Natural killer cell (primary cell): ENCODE data around the gene NDUFAB1. TPM values are rescaled to one million over a fixed set of nuclear protein-coding genes. Genes with fewer than 3 reads are reported as not detected.

Experiments used
- ATAC-seq, 3 donors: fragments of 150-1000 bp in 2 of 3; fragments of 200-7000 bp in 1 of 3; cut with Tn5 transposase; 1 replicate in 1 of 3; 2 replicates in 2 of 3; pipeline ENCODE4 v1.10.0; 2021; ENCODE audit warnings: mild to moderate bottlenecking in 2 of 3, moderate library complexity in 2 of 3
- DNase-seq, 2 donors: peaks; one replicate each; pipeline versions ENCODE4 v3.0.0 to v3.0.0-alpha.2; 2013 to 2021; ENCODE audit warnings: mixed read lengths in 1 of 2
- H3K27ac ChIP-seq: one replicate; pipeline ENCODE4 v1.5.1; 2013; ENCODE audit warnings: mild to moderate bottlenecking, low read length
- H3K27me3 ChIP-seq: one replicate; pipeline ENCODE4 v1.6.1; 2013; ENCODE audit warnings: low read length; ENCODE audit not compliant: control insufficient read depth, insufficient read depth
- H3K36me3 ChIP-seq: one replicate; pipeline ENCODE4 v1.6.1; 2013; ENCODE audit warnings: low read length; ENCODE audit not compliant: control insufficient read depth, insufficient read depth
- H3K4me1 ChIP-seq: one replicate; pipeline ENCODE4 v1.6.1; 2013; ENCODE audit warnings: low read length; ENCODE audit not compliant: control insufficient read depth, insufficient read depth
- H3K4me3 ChIP-seq: one replicate; pipeline ENCODE4 v1.5.1; 2013; ENCODE audit warnings: low read length
- H3K9me3 ChIP-seq: one replicate; pipeline ENCODE4 v1.6.1; 2013; ENCODE audit warnings: low read length; ENCODE audit not compliant: control insufficient read depth, insufficient read depth
- H3K27ac Mint-ChIP-seq, 2 donors: one replicate each; pipeline ENCODE4 v1.8.0; 2022; ENCODE audit warnings: mild to moderate bottlenecking in 2 of 2, mixed read lengths in 2 of 2, moderate library complexity in 1 of 2
- H3K27me3 Mint-ChIP-seq, 2 donors: one replicate each; pipeline ENCODE4 v1.8.0; 2022; ENCODE audit warnings: low read depth in 2 of 2, mixed read lengths in 2 of 2
- H3K36me3 Mint-ChIP-seq: one replicate; pipeline ENCODE4 v1.8.0; 2022; ENCODE audit warnings: mixed read lengths
- H3K4me1 Mint-ChIP-seq, 2 donors: one replicate each; pipeline ENCODE4 v1.8.0; 2022; ENCODE audit warnings: mixed read lengths in 2 of 2
- H3K4me3 Mint-ChIP-seq: one replicate; pipeline ENCODE4 v1.8.0; 2022; ENCODE audit warnings: mild to moderate bottlenecking, moderate library complexity, mixed read lengths
- H3K9me3 Mint-ChIP-seq, 2 donors: one replicate each; pipeline ENCODE4 v1.8.0; 2022; ENCODE audit warnings: mixed read lengths in 2 of 2
- WGBS: methylation state at CpG from one replicate; pipeline ENCODE4 v1.1.7; 2013; ENCODE audit warnings: missing lambda C conversion rate; ENCODE audit not compliant: insufficient coverage; 5-methylcytosine and 5-hydroxymethylcytosine counted together
- intact Hi-C: fragments of 100-400 bp; cut with micrococcal nuclease; formaldehyde crosslinking; loops from one replicate; pipeline ENCODE4 v1.14.2; 2022
- total RNA-seq, 4 donors: library from RNA; stranded (reverse); fragments of 120-200 nt in 1 of 4; gene quantifications; one replicate each; pipeline versions ENCODE4 v1.2.3 to v1.2.4, GENCODE V29; 2013 to 2022
- TF ChIP-seq, protein P1 (sequence below): fragments of 200-600 bp; IDR thresholded peaks from one replicate; pipeline ENCODE4 v1.8.0; 2022; ENCODE audit warnings: antibody characterized with exemption

Gene NDUFAB1
- total RNA-seq, 3 donors from 2014 or later (not counting 1 experiment from before 2014, with no cell fraction given), result 27.3 to 30.5 (median 28.3) TPM

DNA sequence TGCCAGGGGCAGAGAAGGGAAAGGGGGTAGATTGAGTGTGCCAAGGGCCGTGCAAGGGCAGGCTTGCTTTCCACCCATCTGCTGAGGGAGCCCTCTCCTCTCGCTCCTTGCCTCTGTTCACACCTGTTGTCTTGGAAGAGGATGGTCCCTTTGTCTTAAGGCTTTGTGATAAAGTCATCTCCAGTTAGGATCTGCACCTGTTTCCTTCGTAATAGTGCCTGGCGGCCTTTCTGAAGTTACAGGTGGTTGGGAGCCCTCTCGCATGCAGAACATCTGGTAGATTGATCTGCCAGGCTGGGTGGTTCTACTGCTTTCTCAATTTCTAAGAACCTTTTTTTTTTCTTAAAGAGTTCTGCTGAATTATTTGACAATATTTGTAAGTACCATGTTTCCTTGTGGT lies 22.3 kb downstream of the NDUFAB1 start:
- H3K9me3 ChIP-seq, result no peaks in the 10 kb centered on the region
- Mint-ChIP-seq H3K4me1 (no peaks in the 10 kb centered on the region), H3K27me3 (no peaks in the 10 kb centered on the region), H3K4me3 (no peak overlapping the region), H3K9me3 (no peaks in the 10 kb centered on the region), H3K36me3 (no peaks in the 10 kb centered on the region), H3K27ac (no peak overlapping the region)
- no peaks in the 10 kb centered on the region for H3K27me3 ChIP-seq
- ATAC-seq (no peak), DNase-seq (no peak)
- peaks cover 4% of the 10 kb centered on the region for H3K4me1 ChIP-seq
- peaks cover 56% of the 10 kb centered on the region for H3K36me3 ChIP-seq
- WGBS, result 93% methylated on average over 5 of the region's 5 CpGs
- TF ChIP-seq, protein P1, sequence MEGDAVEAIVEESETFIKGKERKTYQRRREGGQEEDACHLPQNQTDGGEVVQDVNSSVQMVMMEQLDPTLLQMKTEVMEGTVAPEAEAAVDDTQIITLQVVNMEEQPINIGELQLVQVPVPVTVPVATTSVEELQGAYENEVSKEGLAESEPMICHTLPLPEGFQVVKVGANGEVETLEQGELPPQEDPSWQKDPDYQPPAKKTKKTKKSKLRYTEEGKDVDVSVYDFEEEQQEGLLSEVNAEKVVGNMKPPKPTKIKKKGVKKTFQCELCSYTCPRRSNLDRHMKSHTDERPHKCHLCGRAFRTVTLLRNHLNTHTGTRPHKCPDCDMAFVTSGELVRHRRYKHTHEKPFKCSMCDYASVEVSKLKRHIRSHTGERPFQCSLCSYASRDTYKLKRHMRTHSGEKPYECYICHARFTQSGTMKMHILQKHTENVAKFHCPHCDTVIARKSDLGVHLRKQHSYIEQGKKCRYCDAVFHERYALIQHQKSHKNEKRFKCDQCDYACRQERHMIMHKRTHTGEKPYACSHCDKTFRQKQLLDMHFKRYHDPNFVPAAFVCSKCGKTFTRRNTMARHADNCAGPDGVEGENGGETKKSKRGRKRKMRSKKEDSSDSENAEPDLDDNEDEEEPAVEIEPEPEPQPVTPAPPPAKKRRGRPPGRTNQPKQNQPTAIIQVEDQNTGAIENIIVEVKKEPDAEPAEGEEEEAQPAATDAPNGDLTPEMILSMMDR, result no peak
- no peak overlapping the region for H3K27ac ChIP-seq
- intact Hi-C loops, result no loop called here
- H3K4me3 ChIP-seq, result no peak overlapping the region

DNA sequence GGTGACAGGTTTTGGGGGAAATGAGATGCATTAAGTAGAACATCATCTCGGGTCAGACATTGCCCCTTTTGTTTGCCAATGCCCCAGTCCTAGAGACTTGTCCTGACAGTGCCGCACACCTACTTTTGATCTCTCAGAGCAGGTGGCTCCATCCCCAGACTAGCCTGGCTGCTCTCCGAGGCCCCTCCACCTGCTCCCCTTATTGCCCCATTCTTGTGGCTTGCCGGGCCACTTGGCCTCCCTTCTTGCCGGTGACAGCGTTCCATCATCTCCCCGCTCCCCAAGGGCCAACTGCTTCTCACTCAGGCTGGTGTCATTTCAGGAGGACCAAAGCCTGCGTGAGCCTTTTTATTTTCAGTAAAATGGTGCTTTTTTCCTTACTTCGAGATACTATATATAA lies 23.7 kb downstream of the NDUFAB1 start:
- intact Hi-C loops, result no loop called here
- Histone ChIP-seq H3K27ac (no peak overlapping the region), H3K27me3 (no peaks in the 10 kb centered on the region), H3K4me1 (peaks cover 4% of the 10 kb centered on the region), H3K4me3 (no peak overlapping the region), H3K36me3 (peaks cover 61% of the 10 kb centered on the region), H3K9me3 (no peaks in the 10 kb centered on the region)
- ATAC-seq (no peak), DNase-seq (no peak)
- no peaks in the 10 kb centered on the region for H3K9me3 Mint-ChIP-seq
- no peaks in the 10 kb centered on the region for H3K4me1 Mint-ChIP-seq
- TF ChIP-seq, protein P1, result no peak
- no peak overlapping the region for H3K4me3 Mint-ChIP-seq
- no peaks in the 10 kb centered on the region for H3K27me3 Mint-ChIP-seq
- 99% methylated on average over 7 of the region's 9 CpGs for WGBS
- H3K27ac Mint-ChIP-seq, result no peak overlapping the region
- H3K36me3 Mint-ChIP-seq, result no peaks in the 10 kb centered on the region

GRCh38 chr16:23571895-23572294 lies 24.2 kb downstream of the NDUFAB1 start:
- peaks cover 64% of the 10 kb centered on the region for H3K36me3 ChIP-seq

More at GRCh38 chr16:23571895-23572294, 24.2 kb downstream of the NDUFAB1 start:
- no peak overlapping the region for H3K27ac ChIP-seq
- no peaks in the 10 kb centered on the region for H3K9me3 Mint-ChIP-seq
- TF ChIP-seq, protein P1, result no peak
- intact Hi-C loops, result no loop called here
- H3K4me1 ChIP-seq, result peaks cover 4% of the 10 kb centered on the region
- no peak for DNase-seq
- no peaks in the 10 kb centered on the region for H3K27me3 ChIP-seq
- H3K4me3 Mint-ChIP-seq, result no peak overlapping the region
- H3K27ac Mint-ChIP-seq, result no peak overlapping the region
- H3K27me3 Mint-ChIP-seq, result no peaks in the 10 kb centered on the region
- peaks cover 0 to 5% of the 10 kb centered on the region in 2 donors for H3K4me1 Mint-ChIP-seq
- no peaks in the 10 kb centered on the region for H3K36me3 Mint-ChIP-seq
- 98% methylated on average over 5 of the region's 5 CpGs for WGBS
- no peak overlapping the region for H3K4me3 ChIP-seq
- H3K9me3 ChIP-seq, result no peaks in the 10 kb centered on the region
- no peak for ATAC-seq
